GM12891 (cell line): Measurements from ENCODE around the gene NUDT4B.
"Not testable (repeated sequence)": the region's sequence is repeated elsewhere in the genome, so short reads cannot be mapped to it uniquely, and the experiment has no call there.

Experiments
- POLR2A ChIP-seq: IDR thresholded peaks from 2 replicates; pipeline ENCODE4 v1.6.1; 2011; ENCODE audit warnings: low read depth, low read length, control low read depth
- POLR2AphosphoS5 ChIP-seq: IDR thresholded peaks from 2 replicates; pipeline ENCODE4 v1.6.1; 2011; ENCODE audit warnings: low read depth, low read length, control low read depth
- POU2F2 ChIP-seq: IDR thresholded peaks from 2 replicates; pipeline ENCODE4 v1.6.1; 2011; ENCODE audit warnings: low read depth, mild to moderate bottlenecking, control low read depth, low read length, moderate library complexity
- TAF1 ChIP-seq: IDR thresholded peaks from 2 replicates; pipeline ENCODE4 v1.6.1; 2011; ENCODE audit warnings: low read depth, low read length, control low read depth

- not testable (repeated sequence) for TF ChIP-seq POLR2AphosphoS5, TAF1, POLR2A, POU2F2
These were observed 14.8 kb upstream of the NUDT4B start for GRCh38 chr1:148733585-148734310.
